ENCODE measurements around the gene SAFB.
"Not testable (repeated sequence)": the region's sequence is repeated elsewhere in the genome, so short reads cannot be mapped to it uniquely, and the experiment has no call there.

Gene SAFB

DNA sequence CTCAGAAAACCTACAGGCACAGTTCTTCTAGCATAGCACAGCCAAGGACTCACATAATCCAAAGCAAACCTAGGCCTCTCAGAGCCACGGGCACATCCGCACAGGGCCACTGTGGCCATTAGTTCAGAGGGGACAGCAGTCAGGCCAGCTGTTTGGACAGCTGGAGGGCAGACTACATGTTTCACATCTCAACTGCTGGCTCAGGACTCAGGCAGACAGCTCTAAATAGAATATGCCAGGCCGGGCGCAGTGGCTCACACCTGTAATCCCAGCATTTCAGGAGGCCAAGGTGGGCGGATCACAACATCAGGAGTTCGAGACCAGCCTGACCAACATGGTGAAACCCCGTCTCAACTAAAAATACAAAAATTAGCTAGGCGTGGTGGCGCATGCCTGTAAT lies 27.1 kb upstream of the SAFB start:
- DNase-seq: no peak

DNA sequence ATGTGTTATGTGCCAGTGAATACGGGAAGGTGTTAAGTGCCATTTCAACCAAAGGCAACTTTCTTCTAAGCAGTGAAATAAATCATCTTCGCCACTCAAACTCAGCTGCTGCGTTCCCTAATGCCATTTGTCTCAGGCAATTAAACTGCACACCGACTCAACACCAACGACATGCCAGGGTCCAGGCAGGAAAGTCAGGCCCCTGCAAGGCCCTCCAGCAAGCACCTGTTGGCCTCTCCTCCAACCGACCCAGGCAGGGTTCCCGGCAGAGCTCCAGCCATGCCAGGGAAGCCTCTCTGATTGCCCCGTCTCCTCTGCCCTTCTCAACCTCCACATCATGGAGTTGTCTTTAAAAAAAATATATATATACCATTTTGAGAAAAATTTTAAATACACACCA lies 22.1 kb upstream of the SAFB start:
- no peak for DNase-seq

DNA sequence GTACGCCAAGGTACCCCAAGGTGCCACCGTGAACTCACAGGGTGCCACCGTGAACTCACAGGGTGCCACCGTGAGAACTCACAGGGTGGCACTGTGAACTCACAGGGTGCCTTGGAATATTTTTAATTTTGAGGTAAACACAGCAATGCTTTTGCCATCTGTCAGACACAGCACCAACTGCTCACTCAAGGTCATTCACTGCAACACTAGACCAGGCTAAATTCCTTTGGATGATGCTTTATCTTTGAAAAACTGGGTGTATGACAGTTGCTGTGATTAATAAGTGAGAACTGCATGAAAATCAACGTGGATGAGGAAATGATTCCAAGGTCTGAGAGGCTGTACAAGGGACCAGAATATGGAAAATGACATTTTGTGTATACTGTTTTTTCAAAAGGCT lies 19.3 kb upstream of the SAFB start:
- no peak for DNase-seq

DNA sequence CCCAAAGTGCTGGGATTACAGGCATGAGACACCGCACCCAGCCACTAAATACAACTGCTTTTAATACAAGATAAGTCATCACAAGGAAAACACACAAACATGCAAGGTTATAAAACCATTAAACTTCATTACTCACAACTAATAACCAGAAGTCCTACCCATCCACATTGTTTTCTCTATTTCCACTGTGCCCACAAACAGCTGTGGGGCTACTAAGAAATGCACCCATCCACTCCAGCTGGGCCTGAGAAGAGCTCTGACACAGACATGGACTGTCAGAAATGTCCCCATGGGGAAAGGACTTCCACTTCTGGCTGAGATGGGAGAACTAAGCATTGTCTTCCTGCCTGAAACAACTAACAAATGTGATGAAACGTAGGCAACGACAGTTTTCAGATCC lies 17.5 kb upstream of the SAFB start:
- DNase-seq: no peak

DNA sequence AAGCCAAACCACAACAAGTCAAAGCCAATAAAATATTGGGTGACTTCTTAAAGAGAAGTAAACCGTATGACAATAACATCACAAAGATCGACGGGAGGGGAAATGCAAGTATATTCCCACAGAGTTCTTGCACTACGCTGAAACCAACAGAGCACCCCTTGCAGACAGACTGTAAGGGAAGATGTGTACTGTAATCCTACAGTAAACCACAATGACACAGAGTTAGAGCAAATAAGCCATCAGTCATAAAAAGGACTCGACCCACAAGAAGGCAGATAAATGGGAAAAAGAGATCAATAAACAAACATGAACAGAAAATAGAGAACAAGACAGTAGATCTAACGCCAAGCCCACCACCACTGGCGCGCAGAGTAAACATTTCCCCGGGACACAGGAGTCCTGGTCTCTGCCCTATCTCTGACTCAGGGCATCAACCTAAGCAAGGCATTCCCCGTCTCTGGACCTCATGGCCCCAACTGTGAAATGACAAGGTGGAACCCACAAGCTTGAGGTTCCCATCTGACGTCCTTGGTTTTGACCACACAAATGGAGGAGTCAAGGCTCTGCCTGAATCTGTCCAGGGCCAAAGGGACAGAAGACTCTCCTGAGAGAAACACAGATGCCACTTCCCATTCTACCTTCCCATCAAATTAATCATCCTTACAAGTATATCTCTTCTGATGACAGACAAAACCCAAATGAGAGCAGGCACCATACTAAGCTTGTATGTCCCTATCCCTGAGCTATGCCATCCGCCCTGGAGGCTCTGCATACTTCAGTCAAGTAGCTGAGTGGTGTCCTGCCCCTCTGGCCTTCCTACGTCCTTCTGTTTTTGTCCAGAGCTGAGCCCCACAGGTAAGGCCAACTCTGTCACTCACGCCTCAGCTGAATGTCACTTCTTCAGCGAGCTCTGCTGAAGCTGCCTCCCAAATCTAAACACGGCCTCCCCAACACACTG lies 15.3 kb upstream of the SAFB start:
- DNase-seq: no peak

DNA sequence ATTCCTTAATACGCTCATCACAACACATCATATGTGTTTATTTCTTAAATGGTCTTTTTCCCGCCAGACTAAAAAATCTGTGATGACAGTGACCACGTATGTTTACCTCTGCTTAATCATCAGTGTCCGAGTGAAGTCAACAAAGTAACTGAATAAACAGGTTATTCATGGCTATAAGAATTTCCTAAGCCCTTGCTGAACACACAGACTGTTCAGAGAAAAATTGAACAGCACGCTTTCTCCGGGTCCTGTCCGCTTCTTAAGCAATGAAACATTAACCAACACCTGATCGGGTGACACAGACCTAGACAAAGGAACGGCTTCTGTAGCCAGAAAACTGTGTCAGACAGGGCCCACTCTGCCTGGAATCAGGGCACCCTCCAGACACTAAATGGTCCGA lies 14.6 kb upstream of the SAFB start:
- DNase-seq: no peak

- not testable (repeated sequence) for DNase-seq
Measured at GRCh38 chr19:5608766-5609165, 14.1 kb upstream of the SAFB start.

GRCh38 chr19:5609881-5610448 lies 12.9 kb upstream of the SAFB start:
- DNase-seq: no peak

DNA sequence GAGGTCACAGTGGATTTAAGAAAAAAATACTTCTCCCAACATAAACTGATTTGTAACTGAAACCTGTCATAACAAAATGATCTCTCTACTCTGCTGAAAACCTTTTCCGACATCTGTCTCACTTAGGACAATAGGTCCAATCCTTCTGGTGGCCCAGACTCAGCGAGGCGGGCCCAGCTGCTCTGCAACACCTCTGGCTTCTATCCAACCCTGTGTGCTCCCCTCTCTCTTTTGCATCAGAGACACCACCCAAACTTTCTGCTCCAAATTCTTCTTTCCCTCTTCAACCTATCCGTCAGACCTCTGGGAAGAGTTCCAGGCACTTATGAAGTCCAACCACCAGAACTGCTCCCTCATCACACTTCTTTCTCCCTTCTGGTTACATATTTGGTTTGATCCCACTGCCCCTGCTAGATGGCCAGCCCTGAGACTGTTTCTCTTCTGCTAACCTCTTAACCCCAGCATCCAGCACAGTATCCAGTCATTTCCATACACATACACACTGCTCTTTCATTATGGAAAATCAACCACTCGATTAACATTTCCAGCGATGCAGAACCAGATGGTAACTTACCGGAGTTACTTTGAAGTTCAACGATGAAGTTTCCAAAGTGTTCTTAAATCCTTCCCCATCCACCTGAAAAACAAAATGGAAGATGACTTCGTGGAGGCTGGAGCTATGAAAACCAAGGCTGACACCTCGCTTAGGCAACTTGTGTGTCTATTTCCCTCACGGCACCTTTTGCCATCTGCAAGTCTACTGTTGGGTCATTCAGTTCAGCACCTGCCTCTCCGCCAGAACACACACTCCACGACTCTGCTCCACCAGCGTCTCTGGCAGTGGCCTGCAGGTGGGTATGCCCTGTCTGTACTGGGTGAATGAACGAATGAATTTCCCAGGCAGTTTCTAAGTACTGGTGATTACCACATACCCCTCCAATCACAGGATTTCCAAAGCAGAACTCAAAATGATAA lies 9.7 kb upstream of the SAFB start:
- DNase-seq: no peak

GRCh38 chr19:5615756-5616327 lies 7.0 kb upstream of the SAFB start:
- no peak for DNase-seq

- no peak for DNase-seq
Measured at GRCh38 chr19:5617080-5617479, 5.8 kb upstream of the SAFB start.

DNA sequence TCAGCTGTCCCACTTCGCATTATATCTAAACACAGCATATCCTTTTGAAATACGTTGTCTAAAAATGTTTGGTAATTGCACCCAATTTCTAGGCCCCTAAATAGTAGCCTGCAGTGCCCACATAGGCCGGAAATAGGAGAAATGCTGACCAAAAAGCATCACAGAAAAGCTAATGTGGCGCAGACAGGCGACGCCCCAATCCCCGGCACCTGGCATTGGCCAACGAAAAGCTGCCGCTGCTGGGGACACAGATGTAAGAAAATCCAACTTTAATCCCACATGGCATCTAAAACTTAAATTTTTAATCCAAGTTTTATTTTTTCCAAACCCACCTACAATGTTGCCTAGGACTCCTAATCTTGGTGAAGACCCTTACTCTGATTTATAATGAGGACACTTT lies 4.3 kb upstream of the SAFB start:
- DNase-seq: no peak

- DNase-seq: no peak
Measured at GRCh38 chr19:5619946-5620345, 2.9 kb upstream of the SAFB start.

DNA sequence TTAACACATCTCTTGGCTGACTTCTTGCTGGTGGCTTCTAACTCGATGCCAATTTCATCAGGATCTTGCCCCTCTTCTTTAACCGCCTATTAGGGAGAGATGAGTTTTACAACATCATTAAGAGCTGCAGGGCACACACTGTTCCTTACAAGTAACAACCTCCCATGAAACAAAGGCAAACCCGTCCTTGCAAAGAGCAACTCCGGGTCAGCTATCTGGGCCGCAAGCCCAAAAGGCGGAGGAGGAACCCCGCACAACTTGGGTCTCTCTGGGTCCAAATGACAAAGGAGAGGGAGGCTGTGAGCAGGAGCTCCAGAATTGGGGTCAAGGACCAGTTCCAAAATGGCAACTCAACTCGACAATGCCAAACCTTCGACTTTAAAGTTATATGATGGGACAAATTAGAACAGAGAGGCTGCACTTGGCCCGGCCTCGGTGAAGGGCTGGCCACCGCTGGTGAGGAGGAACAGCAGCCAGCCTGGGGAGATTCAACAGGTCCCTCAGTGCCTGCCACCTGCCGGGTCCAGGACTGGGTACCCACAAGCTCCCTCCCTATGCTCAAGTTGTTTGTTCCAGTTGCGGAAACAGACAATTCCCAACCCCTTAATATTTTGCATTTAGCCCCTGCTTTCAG lies 1.5 kb upstream of the SAFB start:
- DNase-seq: no peak

- no peak for DNase-seq
Measured at GRCh38 chr19:5621945-5622464, 878 bp upstream of the SAFB start.

DNA sequence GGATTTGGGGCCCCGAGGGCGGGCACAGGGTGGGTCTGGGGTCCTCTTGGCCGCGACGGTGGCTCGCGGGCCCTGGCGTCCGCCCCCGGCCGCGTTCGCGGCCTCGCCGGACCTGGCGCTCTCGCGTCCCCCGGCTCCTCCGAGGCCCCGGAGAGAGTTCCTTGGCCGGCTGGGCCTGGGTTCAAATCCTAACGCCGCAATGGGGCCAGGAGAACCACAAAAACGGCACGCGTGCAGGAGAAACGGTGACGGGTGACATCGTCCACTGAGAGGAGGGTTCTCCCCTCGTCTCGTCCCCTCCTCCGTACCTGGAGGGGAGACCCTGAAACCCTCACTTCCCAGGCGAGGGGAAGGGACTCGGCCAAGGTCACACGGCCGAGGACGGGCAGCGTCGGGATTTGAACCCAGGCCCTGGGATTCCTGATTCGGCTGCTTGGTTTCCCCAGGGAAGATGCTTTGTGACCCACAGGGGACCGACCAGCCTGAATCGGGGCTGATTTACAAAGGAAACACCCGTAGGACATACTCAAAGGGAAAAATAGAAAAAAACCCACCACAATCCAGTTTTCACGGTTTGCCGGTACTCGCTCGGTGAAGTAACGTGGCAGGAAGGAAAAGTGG lies 624 bp downstream of the SAFB start:
- DNase-seq: peak in 1 of 2 experiments; percentile 3

DNA sequence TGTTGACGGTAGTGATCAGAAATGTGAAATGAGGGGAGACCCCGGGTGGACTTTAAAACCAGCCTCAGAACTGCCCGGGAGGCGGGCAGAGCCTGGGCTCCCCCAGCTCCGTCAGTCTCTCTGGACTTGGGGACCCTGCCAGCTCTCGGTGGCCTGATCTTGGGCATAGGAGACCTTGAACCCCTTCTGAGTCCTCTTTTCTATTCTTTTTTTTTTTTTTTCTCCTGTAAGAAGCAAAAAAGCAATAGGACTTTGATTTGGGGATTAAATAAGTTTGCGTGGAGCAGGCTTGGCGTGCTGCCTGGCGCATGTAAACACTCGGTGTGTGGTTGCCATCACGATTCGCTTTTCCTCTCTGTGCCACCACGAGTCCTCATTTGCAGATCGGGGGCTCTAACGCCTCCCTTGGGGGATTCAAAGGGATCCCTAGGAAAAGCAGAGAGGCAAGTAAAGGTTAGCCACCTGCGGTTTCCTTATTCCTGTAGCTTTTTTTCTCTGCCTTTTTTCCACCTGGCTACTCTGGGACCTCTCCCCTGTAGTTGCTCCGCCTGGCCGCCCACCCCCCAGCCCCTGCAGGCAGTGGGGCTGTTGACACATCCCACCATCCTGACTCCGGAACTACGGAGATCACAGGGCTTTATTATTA lies 1.3 kb downstream of the SAFB start:
- peak in 1 of 2 experiments; percentile 8 for DNase-seq

DNA sequence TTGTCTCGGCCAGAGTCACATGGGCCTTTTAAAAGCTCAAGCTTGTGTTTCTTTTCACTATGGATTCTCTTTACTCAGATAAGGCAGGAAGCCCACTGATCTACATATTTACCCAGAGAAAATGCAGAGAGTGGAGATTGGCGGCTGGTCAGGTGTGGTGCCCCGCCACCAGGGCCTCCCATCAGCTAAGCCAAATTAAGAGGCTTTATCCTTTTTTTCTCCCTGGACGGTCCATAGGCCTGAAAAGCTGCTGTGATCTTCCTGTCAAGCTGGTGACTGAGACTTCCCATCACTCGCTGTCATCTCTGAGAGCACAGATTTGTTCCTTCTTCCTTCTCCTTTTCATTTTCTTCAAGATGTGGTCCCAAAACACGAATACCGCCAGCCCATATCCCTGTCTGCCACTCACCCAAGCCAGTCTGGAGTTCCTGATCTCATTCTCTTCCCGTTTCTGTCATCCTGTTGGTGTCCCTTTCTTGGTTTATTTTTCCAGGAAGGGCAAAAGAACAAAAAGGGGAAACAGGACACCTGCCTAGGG lies 1.9 kb downstream of the SAFB start:
- DNase-seq: no peak

DNA sequence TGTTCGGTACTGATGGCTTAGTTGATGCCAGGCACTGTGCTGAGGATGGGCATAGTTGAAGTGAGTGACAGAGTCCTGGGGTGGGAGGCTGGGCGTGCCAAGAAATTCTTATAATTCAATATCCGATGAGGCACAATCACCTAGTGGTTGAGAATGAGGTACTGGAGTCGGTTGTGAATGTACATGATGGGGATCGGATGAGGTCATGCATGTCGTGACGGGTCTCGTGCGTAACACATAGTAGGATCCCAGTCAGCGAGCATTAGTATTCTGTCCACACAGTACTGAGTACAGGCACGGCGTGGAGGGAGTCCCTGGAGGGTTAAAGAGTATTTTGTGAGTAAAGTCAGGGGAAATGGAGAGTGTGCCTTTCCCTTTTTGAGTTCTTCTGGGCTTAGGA lies 2.8 kb downstream of the SAFB start:
- no peak for DNase-seq

DNA sequence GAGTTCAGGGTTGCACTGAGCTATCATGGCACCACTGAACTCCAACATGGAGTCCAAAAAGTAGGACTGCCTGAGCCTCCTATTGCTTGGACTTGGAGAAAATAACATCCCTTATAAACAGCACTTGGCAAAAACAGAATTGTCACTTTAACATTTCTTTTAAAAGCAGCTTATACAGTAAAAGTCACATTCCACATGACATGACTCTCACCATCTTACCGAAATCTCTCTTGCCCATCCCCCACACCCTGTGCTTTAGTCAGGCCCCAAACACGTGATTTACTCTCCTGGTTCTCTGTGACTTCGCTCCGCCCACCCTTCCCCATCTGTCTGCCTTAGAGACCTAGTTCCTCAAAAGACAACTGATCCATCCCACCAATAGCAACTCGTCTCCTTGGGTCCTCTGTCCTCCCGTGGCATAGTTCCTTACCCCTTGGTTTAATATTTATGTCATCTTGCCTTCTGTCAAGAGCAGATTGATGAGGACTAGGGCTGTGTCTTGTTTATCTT lies 4.6 kb downstream of the SAFB start:
- no peak for DNase-seq

DNA sequence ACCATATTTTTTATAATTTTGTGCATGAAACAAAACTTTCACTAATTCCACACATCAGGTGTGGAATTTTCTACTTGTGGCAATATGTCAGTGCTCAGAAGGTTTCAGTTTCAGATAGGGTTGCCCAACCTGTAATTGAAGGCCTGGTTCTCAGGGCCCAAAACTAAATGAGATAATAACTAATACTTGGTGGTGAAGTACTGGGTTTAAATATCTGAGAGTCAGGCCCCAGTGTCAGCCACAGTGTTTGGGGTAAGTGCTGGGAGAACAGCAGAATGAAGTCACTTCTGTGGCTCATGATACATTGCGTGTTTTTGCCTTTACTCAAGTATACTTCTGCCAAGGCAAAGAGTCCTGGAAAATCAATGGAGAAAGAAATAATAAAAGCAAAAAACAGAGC lies 5.6 kb downstream of the SAFB start:
- no peak for DNase-seq

Measured in SW 1271 (cell line).